H1 (cell line): ENCODE results near the gene MYO16. TPM values are rescaled to one million over a fixed set of nuclear protein-coding genes. Genes with fewer than 3 reads are reported as not detected.

Experiments used
- CTCF ChIA-PET: fragments of 300-600 bp; sonication (Branson Sonifier 250); formaldehyde crosslinking; loops from one replicate; lab custom pipeline; 2021; ENCODE audit not compliant: partially characterized antibody; lab: Charles Lee
- POLR2A ChIA-PET: fragments of 300-600 bp; sonication (Branson Sonifier 250); formaldehyde crosslinking; loops from one replicate; lab custom pipeline; 2021; ENCODE audit warnings: inconsistent platforms; ENCODE audit not compliant: partially characterized antibody; lab: Charles Lee
- DNase-seq, 2 experiments: peaks; one replicate each; pipeline versions ENCODE4 v3.0.0 to v3.0.0-alpha.2; 2010 to 2022; ENCODE audit warnings: low spot score in 2 of 2, low read depth in 1 of 2, mixed read lengths in 1 of 2
- FAIRE-seq: peaks from 2 replicates; lab custom pipeline; 2011; peaks lifted over from hg19 to GRCh38; lab: Jason Lieb, UNC
- H2AFZ ChIP-seq: 2 replicates; pipeline ENCODE4 v1.8.1; 2012; ENCODE audit warnings: low read length, inconsistent platforms
- H2AK5ac ChIP-seq: 2 replicates; pipeline ENCODE4 v1.6.1; 2013; ENCODE audit warnings: low read depth, low read length
- H2BK120ac ChIP-seq: replicated peaks from 2 replicates; pipeline ENCODE3; 2013; ENCODE audit warnings: low read depth, low read length, inconsistent platforms
- H2BK12ac ChIP-seq: 2 replicates; pipeline ENCODE4 v1.6.1; 2013; ENCODE audit warnings: low read depth, low read length
- H2BK15ac ChIP-seq: 2 replicates; pipeline ENCODE4 v1.6.1; 2013; ENCODE audit warnings: low read length
- H2BK20ac ChIP-seq: 2 replicates; pipeline ENCODE4 v1.6.1; 2013; ENCODE audit warnings: low read length
- H2BK5ac ChIP-seq: 2 replicates; pipeline ENCODE4 v1.6.1; 2013; ENCODE audit warnings: low read depth, low read length
- H3K14ac ChIP-seq: 2 replicates; pipeline ENCODE4 v1.6.1; 2013; ENCODE audit warnings: inconsistent platforms; ENCODE audit not compliant: insufficient read length
- H3K18ac ChIP-seq: 2 replicates; pipeline ENCODE4 v1.6.1; 2013; ENCODE audit warnings: low read length; ENCODE audit errors: extremely low read depth
- H3K23ac ChIP-seq: 2 replicates; pipeline ENCODE4 v1.6.1; 2013; ENCODE audit warnings: inconsistent platforms; ENCODE audit not compliant: insufficient read length
- H3K23me2 ChIP-seq: 2 replicates; pipeline ENCODE4 v1.6.1; 2013; ENCODE audit warnings: low read depth, low read length
- H3K27ac ChIP-seq: 2 replicates; pipeline ENCODE4 v1.6.1; 2011; ENCODE audit warnings: low read depth, low read length, inconsistent platforms
- H3K27me3 ChIP-seq, 4 experiments: replicated peaks in 1 of 4; 1 replicate in 1 of 4; 2 replicates in 3 of 4; pipeline versions ENCODE4 v1.6.1 to v1.8.1; 2011 to 2013; ENCODE audit warnings: low read length in 3 of 4, mild to moderate bottlenecking in 3 of 4, inconsistent platforms in 2 of 4, mixed read lengths in 2 of 4, moderate library complexity in 1 of 4; ENCODE audit not compliant: control insufficient read depth in 3 of 4, insufficient read depth in 3 of 4; ENCODE audit errors: extremely low read depth in 1 of 4
- H3K36me3 ChIP-seq, 4 experiments: 2 replicates each; pipeline versions ENCODE4 v1.6.1 to v1.8.1; 2011 to 2013; ENCODE audit warnings: mild to moderate bottlenecking in 4 of 4, low read length in 3 of 4, moderate library complexity in 2 of 4, control low read depth in 1 of 4, inconsistent platforms in 1 of 4; ENCODE audit not compliant: insufficient read depth in 4 of 4, control insufficient read depth in 2 of 4
- H3K4ac ChIP-seq: replicated peaks from 2 replicates; pipeline ENCODE3; 2013; ENCODE audit warnings: low read length, low read depth, mixed read lengths, inconsistent platforms; ENCODE audit not compliant: insufficient read length
- H3K4me1 ChIP-seq, 4 experiments: replicated peaks in 1 of 4; 1 replicate in 1 of 4; 2 replicates in 3 of 4; pipeline versions ENCODE4 v1.6.1 to v1.8.1; 2011 to 2013; ENCODE audit warnings: low read length in 3 of 4, inconsistent platforms in 2 of 4, mixed read lengths in 1 of 4; ENCODE audit not compliant: insufficient read depth in 4 of 4, control insufficient read depth in 3 of 4
- H3K4me2 ChIP-seq, 2 experiments: 2 replicates each; pipeline versions ENCODE4 v1.6.1 to v1.8.1; 2011 to 2013; ENCODE audit warnings: low read depth in 2 of 2, low read length in 2 of 2, control low read depth in 1 of 2, inconsistent platforms in 1 of 2, mild to moderate bottlenecking in 1 of 2; ENCODE audit not compliant: insufficient read depth in 1 of 2
- H3K4me3 ChIP-seq, 4 experiments: fragments of 200-600, 300-600 bp in 1 of 4; sonication (generic), shearing (Covaris generic), sonication (Bioruptor Twin) in 1 of 4; 2 replicates each; pipeline versions ENCODE4 v1.5.1 to v1.8.1; 2011 to 2016; ENCODE audit warnings: low read length in 4 of 4, low read depth in 3 of 4, control low read depth in 2 of 4, inconsistent platforms in 2 of 4, mild to moderate bottlenecking in 2 of 4, mixed read lengths in 1 of 4, moderate library complexity in 1 of 4; ENCODE audit not compliant: insufficient read depth in 2 of 4; ENCODE audit errors: extremely low read depth in 1 of 4
- H3K56ac ChIP-seq: replicated peaks from 2 replicates; pipeline ENCODE3; 2013; ENCODE audit warnings: low read depth, mild to moderate bottlenecking, mixed read lengths, low read length, inconsistent platforms; ENCODE audit not compliant: insufficient read length
- H3K79me1 ChIP-seq: 2 replicates; pipeline ENCODE4 v1.6.1; 2013; ENCODE audit warnings: low read depth, low read length, control low read depth
- H3K79me2 ChIP-seq, 2 experiments: 2 replicates each; pipeline versions ENCODE4 v1.6.1 to v1.8.1; 2012 to 2013; ENCODE audit warnings: low read length in 2 of 2, mild to moderate bottlenecking in 2 of 2, inconsistent platforms in 1 of 2; ENCODE audit not compliant: insufficient read depth in 2 of 2, control insufficient read depth in 1 of 2
- H3K9ac ChIP-seq, 4 experiments: replicated peaks in 1 of 4; 1 replicate in 1 of 4; 2 replicates in 3 of 4; pipeline versions ENCODE4 v1.6.1 to v1.8.1; 2011 to 2013; ENCODE audit warnings: low read depth in 3 of 4, low read length in 3 of 4, control low read depth in 2 of 4, mild to moderate bottlenecking in 2 of 4, moderate library complexity in 2 of 4, inconsistent platforms in 1 of 4; ENCODE audit errors: extremely low read depth in 1 of 4
- H3K9me3 ChIP-seq, 2 experiments: 2 replicates each; pipeline versions ENCODE4 v1.6.1 to v1.8.1; 2012 to 2013; ENCODE audit warnings: mild to moderate bottlenecking in 2 of 2, moderate library complexity in 2 of 2, control low read depth in 1 of 2, inconsistent platforms in 1 of 2, low read depth in 1 of 2, low read length in 1 of 2, mixed read lengths in 1 of 2; ENCODE audit not compliant: insufficient read depth in 2 of 2
- H4K20me1 ChIP-seq, 2 experiments: replicated peaks in 1 of 2; 2 replicates each; pipeline versions ENCODE3 to v1.8.1; 2011 to 2013; ENCODE audit warnings: inconsistent platforms in 2 of 2, low read length in 2 of 2, mild to moderate bottlenecking in 1 of 2; ENCODE audit not compliant: insufficient read depth in 2 of 2, control insufficient read depth in 1 of 2
- H4K5ac ChIP-seq: 2 replicates; pipeline ENCODE4 v1.6.1; 2013; ENCODE audit warnings: low read length, low read depth, mixed read lengths, inconsistent platforms; ENCODE audit not compliant: insufficient read length
- H4K8ac ChIP-seq: 2 replicates; pipeline ENCODE4 v1.8.0; 2013; ENCODE audit warnings: mild to moderate bottlenecking, moderate library complexity, low read length, inconsistent platforms; ENCODE audit not compliant: insufficient read depth; ENCODE audit errors: extremely low read depth
- H4K91ac ChIP-seq: replicated peaks from 2 replicates; pipeline ENCODE3; 2013; ENCODE audit warnings: low read length, mixed read lengths, inconsistent platforms; ENCODE audit not compliant: insufficient read length
- ASH2L ChIP-seq: fragments of 200-600, 300-600 bp; sonication (generic); IDR thresholded peaks from one replicate; pipeline ENCODE4 v1.7.1; 2017; ENCODE audit warnings: low read length
- BRCA1 ChIP-seq: IDR thresholded peaks from 2 replicates; pipeline ENCODE4 v1.6.1; 2012; ENCODE audit warnings: low read depth, low read length, improper control_type of control experiment
- CHD1 ChIP-seq: IDR thresholded peaks from 2 replicates; pipeline ENCODE4 v1.6.1; 2012; ENCODE audit warnings: low read depth, low read length, improper control_type of control experiment
- CTBP2 ChIP-seq: IDR thresholded peaks from 2 replicates; pipeline ENCODE4 v1.7.0; 2011; ENCODE audit warnings: borderline replicate concordance, mild to moderate bottlenecking, moderate library complexity, mixed read lengths, low read length; ENCODE audit not compliant: insufficient read depth, insufficient read length
- JUND ChIP-seq: IDR thresholded peaks from 2 replicates; pipeline ENCODE4 v1.6.1; 2011; ENCODE audit warnings: mild to moderate bottlenecking, improper control_type of control experiment, low read length
- KDM5A ChIP-seq: fragments of 200-600 bp; IDR thresholded peaks from 2 replicates; pipeline ENCODE4 v1.7.1; 2012; ENCODE audit warnings: mild to moderate bottlenecking, low read length, inconsistent platforms, mixed read lengths
- PHF8 ChIP-seq: fragments of 200-600 bp; sonication (generic); conservative IDR thresholded peaks from 2 replicates; pipeline ENCODE4 v1.7.1; 2012; ENCODE audit warnings: low read depth, mild to moderate bottlenecking, inconsistent platforms, low read length, moderate library complexity
- POLR2AphosphoS5 ChIP-seq: IDR thresholded peaks from 2 replicates; pipeline ENCODE4 v1.6.1; 2011; ENCODE audit warnings: low read depth, low read length
- TBP ChIP-seq: IDR thresholded peaks from 2 replicates; pipeline ENCODE4 v1.6.1; 2011; ENCODE audit warnings: low read depth, low read length, improper control_type of control experiment
- WGBS, 2 experiments: shearing (Covaris generic) in 1 of 2; methylation state at CpG; one replicate each; pipeline versions ENCODE4 v1.1.6 to v1.1.7; 2013 to 2015; ENCODE audit warnings: low lambda C conversion rate in 2 of 2, mixed read lengths in 2 of 2, inconsistent platforms in 1 of 2, low coverage in 1 of 2, missing lambda C conversion rate in 1 of 2; ENCODE audit not compliant: insufficient replicate concordance in 2 of 2, insufficient coverage in 1 of 2, insufficient read length in 1 of 2; ENCODE audit errors: extremely low coverage in 1 of 2, missing lambda C conversion rate in 1 of 2; 5-methylcytosine and 5-hydroxymethylcytosine counted together
- polyA plus RNA-seq, 7 experiments: library from polyadenylated mRNA; depleted of rRNA in 3 of 7; stranded (reverse) in 5 of 7; unstranded in 2 of 7; fragments of >200 nt in 5 of 7; fragments of 200-250 nt in 2 of 7; gene quantifications; 1 replicate in 5 of 7; 2 replicates in 1 of 7; 4 replicates in 1 of 7; pipeline versions ENCODE4 v1.2.1 to v1.2.3, GENCODE V29; 2011 to 2013; ENCODE audit warnings: missing spikeins in 2 of 7, mixed read lengths in 2 of 7
- total RNA-seq: library from RNA; stranded (reverse); fragmentation: NEBNext Ultra II Directional; extraction: Animal tissue kit (Norgen Biotek cat#: 25700); gene quantifications from 2 replicates; pipeline ENCODE4 v1.2.1, GENCODE V29; 2021

The MYO16 gene
- total and polyA plus RNA-seq, 2 of the 8 experiments (the other 6 are each of a cell fraction or from before 2014, with no cell fraction given): 0.02 to 0.22 TPM

- Histone ChIP-seq H4K5ac (no peak overlapping the region), H2BK20ac (no peak overlapping the region), H3K9ac (no peak overlapping the region), H3K36me3 (no peaks in the 10 kb centered on the region), H3K4me3 (no peak overlapping the region), H2BK12ac (no peak overlapping the region), H2AFZ (no peak overlapping the region), H4K20me1 (no peaks in the 10 kb centered on the region), H3K4ac (no peak overlapping the region), H3K23me2 (no peaks in the 10 kb centered on the region), H3K56ac (no peak overlapping the region), H3K27me3 (no peaks in the 10 kb centered on the region), H2BK5ac (no peak overlapping the region), H3K23ac (no peak overlapping the region), H3K14ac (no peak overlapping the region), H3K4me1 (peaks cover 0 to 4% (median 2%) of the 10 kb centered on the region in 4 experiments; a peak in 4 of 7 replicates), H3K18ac (no peak overlapping the region), H3K27ac (no peak overlapping the region), H3K79me2 (no peaks in the 10 kb centered on the region), H4K8ac (no peak overlapping the region), H4K91ac (no peak overlapping the region), H2BK15ac (no peak overlapping the region), H2AK5ac (no peak overlapping the region), H3K9me3 (no peaks in the 10 kb centered on the region), H2BK120ac (no peak overlapping the region), H3K4me2 (no peak overlapping the region), H3K79me1 (no peaks in the 10 kb centered on the region)
- 93% methylated on average over 3 of the region's 3 CpGs; no CpG with 5 or more reads in 1 of the 2 experiments for WGBS, 2 experiments
- FAIRE-seq (no peak), DNase-seq (no peak)
- no peak for TF ChIP-seq CTBP2
- no peak for TF ChIP-seq PHF8
- TF ChIP-seq KDM5A: no peak
- no peak for TF ChIP-seq CHD1
- no peak for TF ChIP-seq TBP
- no peak for TF ChIP-seq BRCA1
- TF ChIP-seq ASH2L: no peak
- no peak for TF ChIP-seq POLR2AphosphoS5
- TF ChIP-seq JUND: no peak
- ChIA-PET CTCF (interaction anchor here (1.1 kb wide), 1 partner anchor 35 kb away, joined by 4 read pairs; no protein-coding TSS in a partner anchor), POLR2A (no interaction called here)
Observed at GRCh38 chr13:108860418-108860817, 231.0 kb downstream of the MYO16 start.
